ENCODE data around the gene CACTIN. TPM values are rescaled to one million over a fixed set of nuclear protein-coding genes. Genes with fewer than 3 reads are reported as not detected.
A peak's percentile ranks its signal among the peaks of the same experiment; 100 is the strongest.

Gene CACTIN
- total RNA-seq, 4 donors from 2014 or later, result 20.3 to 34.2 (median 28.6) TPM

- Histone ChIP-seq H3K9me3 (no peaks in the 10 kb centered on the region), H3K27me3 (no peaks in the 10 kb centered on the region), H3K4me1 (peaks cover 2 to 92% (median 39%) of the 10 kb centered on the region in 3 donors), H3K27ac (peak overlapping the region; percentile 92 to 100 (median 98)), H3K36me3 (peaks cover 0 to 10% of the 10 kb centered on the region in 2 donors), H3K4me3 (no peak overlapping the region)
- 54% methylated on average over 6 of the region's 8 CpGs; no CpG with 5 or more reads in 1 of the 2 donors for WGBS, 2 donors (ENCODE audit: low coverage in 1 of 2)
- no peak for ATAC-seq
- no peak for TF ChIP-seq EP300 (IDR thresholded peaks at IDR 0.05)
- TF ChIP-seq, protein P1, sequence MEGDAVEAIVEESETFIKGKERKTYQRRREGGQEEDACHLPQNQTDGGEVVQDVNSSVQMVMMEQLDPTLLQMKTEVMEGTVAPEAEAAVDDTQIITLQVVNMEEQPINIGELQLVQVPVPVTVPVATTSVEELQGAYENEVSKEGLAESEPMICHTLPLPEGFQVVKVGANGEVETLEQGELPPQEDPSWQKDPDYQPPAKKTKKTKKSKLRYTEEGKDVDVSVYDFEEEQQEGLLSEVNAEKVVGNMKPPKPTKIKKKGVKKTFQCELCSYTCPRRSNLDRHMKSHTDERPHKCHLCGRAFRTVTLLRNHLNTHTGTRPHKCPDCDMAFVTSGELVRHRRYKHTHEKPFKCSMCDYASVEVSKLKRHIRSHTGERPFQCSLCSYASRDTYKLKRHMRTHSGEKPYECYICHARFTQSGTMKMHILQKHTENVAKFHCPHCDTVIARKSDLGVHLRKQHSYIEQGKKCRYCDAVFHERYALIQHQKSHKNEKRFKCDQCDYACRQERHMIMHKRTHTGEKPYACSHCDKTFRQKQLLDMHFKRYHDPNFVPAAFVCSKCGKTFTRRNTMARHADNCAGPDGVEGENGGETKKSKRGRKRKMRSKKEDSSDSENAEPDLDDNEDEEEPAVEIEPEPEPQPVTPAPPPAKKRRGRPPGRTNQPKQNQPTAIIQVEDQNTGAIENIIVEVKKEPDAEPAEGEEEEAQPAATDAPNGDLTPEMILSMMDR (IDR thresholded peaks at IDR 0.05), result no peak
- TF ChIP-seq POLR2A (IDR thresholded peaks at IDR 0.05), result no peak
- TF ChIP-seq POLR2AphosphoS5 (IDR thresholded peaks at IDR 0.05), result no peak
Measured at GRCh38 chr19:3672575-3672948, 46.0 kb upstream of the CACTIN start.

DNA sequence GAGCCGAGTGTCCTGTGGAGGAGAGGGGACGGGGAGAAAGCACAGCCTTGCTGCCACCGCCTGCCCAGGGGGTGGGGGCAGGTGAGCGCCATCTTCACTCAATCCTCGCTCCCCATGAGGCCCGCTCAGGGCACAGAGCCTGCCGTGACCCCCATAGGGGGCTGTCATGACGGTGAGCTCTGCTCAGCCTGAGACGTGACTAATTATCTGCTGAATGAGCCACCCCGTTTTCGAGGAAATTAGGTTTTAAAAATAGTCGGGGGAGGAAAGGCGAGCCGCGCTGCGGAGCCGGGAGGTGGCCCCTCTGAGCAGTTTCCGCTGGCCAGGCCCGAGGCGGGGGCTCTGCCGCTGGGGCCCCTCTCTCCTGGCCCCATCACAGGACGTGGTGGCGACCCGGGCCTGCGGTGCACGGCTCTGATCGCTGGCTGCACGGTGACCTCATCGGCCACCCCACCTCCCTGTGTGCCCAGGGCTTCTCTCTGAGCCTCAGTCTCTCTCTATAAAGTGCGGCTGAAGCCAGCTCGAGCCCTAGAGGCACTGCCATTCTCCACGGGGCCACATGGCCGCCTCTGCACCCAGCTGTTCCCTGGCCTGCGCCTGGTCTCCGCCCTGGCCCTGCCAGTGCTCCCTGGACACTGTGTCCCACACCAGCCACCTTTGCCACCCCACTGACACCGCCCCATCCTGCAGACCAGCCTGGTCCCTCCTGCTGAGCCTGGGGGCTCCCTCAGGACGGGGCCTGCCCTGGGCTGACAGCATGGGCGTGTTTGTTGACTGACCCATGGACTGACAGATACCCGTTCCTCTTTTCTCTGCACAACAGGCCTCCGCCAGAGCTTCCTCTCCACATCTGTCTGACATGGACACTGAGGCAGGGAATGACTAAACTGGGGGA, 45.3 kb upstream of the CACTIN start:
- H3K4me1 ChIP-seq, result peaks cover 2 to 99% (median 40%) of the 10 kb centered on the region in 3 donors
- H3K9me3 ChIP-seq, result no peaks in the 10 kb centered on the region
- no peak for TF ChIP-seq EP300 (IDR thresholded peaks at IDR 0.05)
- TF ChIP-seq POLR2AphosphoS5 (IDR thresholded peaks at IDR 0.05), result peak; percentile 65
- no peak for TF ChIP-seq POLR2A (IDR thresholded peaks at IDR 0.05)
- TF ChIP-seq, protein P1 (IDR thresholded peaks at IDR 0.05), result peak in 3 of 4 experiments; percentile 20 to 35 (median 26)
- ATAC-seq, result no peak
- 0 to 8% methylated on average over 1 to 12 of the region's 40 CpGs for WGBS, 2 donors (ENCODE audit: low coverage in 1 of 2)
- H3K4me3 ChIP-seq, result peak overlapping the region in 1 of 2 donors; percentile 54
- H3K27me3 ChIP-seq, result no peaks in the 10 kb centered on the region
- H3K27ac ChIP-seq, result peak overlapping the region; percentile 92 to 100 (median 98)
- H3K36me3 ChIP-seq, result peaks cover 0 to 14% of the 10 kb centered on the region in 2 donors

DNA sequence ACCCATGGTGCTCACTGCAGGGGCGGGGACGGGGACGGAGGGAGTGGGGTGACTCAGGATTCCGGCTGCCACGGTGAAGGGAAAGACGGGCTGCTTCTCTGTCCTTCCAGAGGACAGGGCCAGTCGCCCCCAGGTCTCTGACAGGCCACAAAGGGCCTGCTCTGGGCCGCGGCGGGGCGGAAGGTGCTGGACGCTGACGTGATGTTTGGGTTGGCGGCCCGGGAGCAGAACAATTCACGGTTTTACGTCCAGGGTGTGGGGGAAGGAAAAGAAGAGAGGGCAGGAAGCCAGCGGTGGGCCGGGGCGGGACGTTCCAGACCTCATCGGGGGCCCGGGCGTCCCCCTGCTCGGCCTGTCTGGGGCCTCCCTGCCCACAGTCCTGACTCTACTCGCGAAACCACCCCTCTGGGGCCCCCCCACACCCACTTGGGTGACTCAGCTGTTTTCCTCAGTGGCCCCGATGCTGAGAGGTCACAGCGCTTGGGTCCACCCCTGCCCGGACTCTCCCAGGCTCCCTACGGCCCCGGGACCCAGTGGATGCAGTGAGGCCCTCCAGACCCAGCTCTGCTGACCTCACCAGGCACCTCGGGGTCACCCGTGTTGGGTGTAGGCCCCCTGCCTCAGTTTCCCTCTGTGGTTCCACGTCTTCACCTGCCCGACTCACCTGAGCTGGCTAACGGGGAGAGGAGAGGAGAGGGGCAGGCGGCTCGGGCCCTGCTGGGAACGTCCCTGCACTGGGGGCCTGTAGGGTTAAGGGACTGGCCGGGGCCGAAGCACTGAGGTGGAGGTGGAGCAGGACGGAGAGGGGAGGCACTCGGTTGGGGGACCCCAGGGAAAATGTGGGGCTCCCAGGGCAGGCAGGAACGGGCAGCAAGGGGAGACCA, 44.4 kb upstream of the CACTIN start:
- Histone ChIP-seq H3K36me3 (peaks cover 0 to 23% of the 10 kb centered on the region in 2 donors), H3K9me3 (no peaks in the 10 kb centered on the region), H3K27me3 (no peaks in the 10 kb centered on the region), H3K27ac (peak overlapping the region; percentile 92 to 100 (median 98)), H3K4me3 (peak overlapping the region; percentile 20 to 54), H3K4me1 (peaks cover 2 to 100% (median 42%) of the 10 kb centered on the region in 3 donors)
- peak; percentile 74 for ATAC-seq
- 12% methylated on average over 5 of the region's 45 CpGs; no CpG with 5 or more reads in 1 of the 2 donors for WGBS, 2 donors (ENCODE audit: low coverage in 1 of 2)
- TF ChIP-seq EP300 (IDR thresholded peaks at IDR 0.05) (peak; percentile 54), POLR2AphosphoS5 (IDR thresholded peaks at IDR 0.05) (peak; percentile 82), POLR2A (IDR thresholded peaks at IDR 0.05) (peak; percentile 24 to 36)
- TF ChIP-seq, protein P1 (IDR thresholded peaks at IDR 0.05), result no peak

- peaks cover 2 to 98% (median 44%) of the 10 kb centered on the region in 3 donors for H3K4me1 ChIP-seq
- TF ChIP-seq POLR2A (IDR thresholded peaks at IDR 0.05), result peak; percentile 90 to 91
- TF ChIP-seq, protein P1 (IDR thresholded peaks at IDR 0.05), result no peak
- peak; percentile 96 for TF ChIP-seq POLR2AphosphoS5 (IDR thresholded peaks at IDR 0.05)
- TF ChIP-seq EP300 (IDR thresholded peaks at IDR 0.05), result peak; percentile 67
- 0% methylated on average over 1 of the region's 33 CpGs; no CpG with 5 or more reads in 1 of the 2 donors for WGBS, 2 donors (ENCODE audit: low coverage in 1 of 2)
- H3K9me3 ChIP-seq, result no peaks in the 10 kb centered on the region
- H3K27ac ChIP-seq, result peak overlapping the region; percentile 92 to 100 (median 98)
- peak overlapping the region; percentile 20 to 54 for H3K4me3 ChIP-seq
- peak; percentile 85 for ATAC-seq
- H3K27me3 ChIP-seq, result no peaks in the 10 kb centered on the region
- H3K36me3 ChIP-seq, result peaks cover 0 to 27% of the 10 kb centered on the region in 2 donors
Measured at GRCh38 chr19:3669947-3670795, 43.6 kb upstream of the CACTIN start.
